H1 (cell line): Measurements from ENCODE around the gene CD46. TPM values are rescaled to one million over a fixed set of nuclear protein-coding genes. Genes with fewer than 3 reads are reported as not detected.

Experiments used
- CTCF ChIA-PET: fragments of 300-600 bp; sonication (Branson Sonifier 250); formaldehyde crosslinking; loops from one replicate; lab custom pipeline; 2021; ENCODE audit not compliant: partially characterized antibody; lab: Charles Lee
- POLR2A ChIA-PET: fragments of 300-600 bp; sonication (Branson Sonifier 250); formaldehyde crosslinking; loops from one replicate; lab custom pipeline; 2021; ENCODE audit warnings: inconsistent platforms; ENCODE audit not compliant: partially characterized antibody; lab: Charles Lee
- DNase-seq, 2 experiments: peaks; one replicate each; pipeline versions ENCODE4 v3.0.0 to v3.0.0-alpha.2; 2010 to 2022; ENCODE audit warnings: low spot score in 2 of 2, low read depth in 1 of 2, mixed read lengths in 1 of 2
- FAIRE-seq: peaks from 2 replicates; lab custom pipeline; 2011; peaks lifted over from hg19 to GRCh38; lab: Jason Lieb, UNC
- H2AFZ ChIP-seq: 2 replicates; pipeline ENCODE4 v1.8.1; 2012; ENCODE audit warnings: low read length, inconsistent platforms
- H2AK5ac ChIP-seq: 2 replicates; pipeline ENCODE4 v1.6.1; 2013; ENCODE audit warnings: low read depth, low read length
- H2BK120ac ChIP-seq: replicated peaks from 2 replicates; pipeline ENCODE3; 2013; ENCODE audit warnings: low read depth, low read length, inconsistent platforms
- H2BK12ac ChIP-seq: 2 replicates; pipeline ENCODE4 v1.6.1; 2013; ENCODE audit warnings: low read depth, low read length
- H2BK15ac ChIP-seq: 2 replicates; pipeline ENCODE4 v1.6.1; 2013; ENCODE audit warnings: low read length
- H2BK20ac ChIP-seq: 2 replicates; pipeline ENCODE4 v1.6.1; 2013; ENCODE audit warnings: low read length
- H2BK5ac ChIP-seq: 2 replicates; pipeline ENCODE4 v1.6.1; 2013; ENCODE audit warnings: low read depth, low read length
- H3K14ac ChIP-seq: 2 replicates; pipeline ENCODE4 v1.6.1; 2013; ENCODE audit warnings: inconsistent platforms; ENCODE audit not compliant: insufficient read length
- H3K18ac ChIP-seq: 2 replicates; pipeline ENCODE4 v1.6.1; 2013; ENCODE audit warnings: low read length; ENCODE audit errors: extremely low read depth
- H3K23ac ChIP-seq: 2 replicates; pipeline ENCODE4 v1.6.1; 2013; ENCODE audit warnings: inconsistent platforms; ENCODE audit not compliant: insufficient read length
- H3K23me2 ChIP-seq: 2 replicates; pipeline ENCODE4 v1.6.1; 2013; ENCODE audit warnings: low read depth, low read length
- H3K27ac ChIP-seq: 2 replicates; pipeline ENCODE4 v1.6.1; 2011; ENCODE audit warnings: low read depth, low read length, inconsistent platforms
- H3K27me3 ChIP-seq, 4 experiments: replicated peaks in 1 of 4; 1 replicate in 1 of 4; 2 replicates in 3 of 4; pipeline versions ENCODE4 v1.6.1 to v1.8.1; 2011 to 2013; ENCODE audit warnings: low read length in 3 of 4, mild to moderate bottlenecking in 3 of 4, inconsistent platforms in 2 of 4, mixed read lengths in 2 of 4, moderate library complexity in 1 of 4; ENCODE audit not compliant: control insufficient read depth in 3 of 4, insufficient read depth in 3 of 4; ENCODE audit errors: extremely low read depth in 1 of 4
- H3K36me3 ChIP-seq, 4 experiments: 2 replicates each; pipeline versions ENCODE4 v1.6.1 to v1.8.1; 2011 to 2013; ENCODE audit warnings: mild to moderate bottlenecking in 4 of 4, low read length in 3 of 4, moderate library complexity in 2 of 4, control low read depth in 1 of 4, inconsistent platforms in 1 of 4; ENCODE audit not compliant: insufficient read depth in 4 of 4, control insufficient read depth in 2 of 4
- H3K4ac ChIP-seq: replicated peaks from 2 replicates; pipeline ENCODE3; 2013; ENCODE audit warnings: low read length, low read depth, mixed read lengths, inconsistent platforms; ENCODE audit not compliant: insufficient read length
- H3K4me1 ChIP-seq, 4 experiments: replicated peaks in 1 of 4; 1 replicate in 1 of 4; 2 replicates in 3 of 4; pipeline versions ENCODE4 v1.6.1 to v1.8.1; 2011 to 2013; ENCODE audit warnings: low read length in 3 of 4, inconsistent platforms in 2 of 4, mixed read lengths in 1 of 4; ENCODE audit not compliant: insufficient read depth in 4 of 4, control insufficient read depth in 3 of 4
- H3K4me2 ChIP-seq, 2 experiments: 2 replicates each; pipeline versions ENCODE4 v1.6.1 to v1.8.1; 2011 to 2013; ENCODE audit warnings: low read depth in 2 of 2, low read length in 2 of 2, control low read depth in 1 of 2, inconsistent platforms in 1 of 2, mild to moderate bottlenecking in 1 of 2; ENCODE audit not compliant: insufficient read depth in 1 of 2
- H3K4me3 ChIP-seq, 4 experiments: fragments of 200-600, 300-600 bp in 1 of 4; sonication (generic), shearing (Covaris generic), sonication (Bioruptor Twin) in 1 of 4; 2 replicates each; pipeline versions ENCODE4 v1.5.1 to v1.8.1; 2011 to 2016; ENCODE audit warnings: low read length in 4 of 4, low read depth in 3 of 4, control low read depth in 2 of 4, inconsistent platforms in 2 of 4, mild to moderate bottlenecking in 2 of 4, mixed read lengths in 1 of 4, moderate library complexity in 1 of 4; ENCODE audit not compliant: insufficient read depth in 2 of 4; ENCODE audit errors: extremely low read depth in 1 of 4
- H3K56ac ChIP-seq: replicated peaks from 2 replicates; pipeline ENCODE3; 2013; ENCODE audit warnings: low read depth, mild to moderate bottlenecking, mixed read lengths, low read length, inconsistent platforms; ENCODE audit not compliant: insufficient read length
- H3K79me1 ChIP-seq: 2 replicates; pipeline ENCODE4 v1.6.1; 2013; ENCODE audit warnings: low read depth, low read length, control low read depth
- H3K79me2 ChIP-seq, 2 experiments: 2 replicates each; pipeline versions ENCODE4 v1.6.1 to v1.8.1; 2012 to 2013; ENCODE audit warnings: low read length in 2 of 2, mild to moderate bottlenecking in 2 of 2, inconsistent platforms in 1 of 2; ENCODE audit not compliant: insufficient read depth in 2 of 2, control insufficient read depth in 1 of 2
- H3K9ac ChIP-seq, 4 experiments: replicated peaks in 1 of 4; 1 replicate in 1 of 4; 2 replicates in 3 of 4; pipeline versions ENCODE4 v1.6.1 to v1.8.1; 2011 to 2013; ENCODE audit warnings: low read depth in 3 of 4, low read length in 3 of 4, control low read depth in 2 of 4, mild to moderate bottlenecking in 2 of 4, moderate library complexity in 2 of 4, inconsistent platforms in 1 of 4; ENCODE audit errors: extremely low read depth in 1 of 4
- H3K9me3 ChIP-seq, 2 experiments: 2 replicates each; pipeline versions ENCODE4 v1.6.1 to v1.8.1; 2012 to 2013; ENCODE audit warnings: mild to moderate bottlenecking in 2 of 2, moderate library complexity in 2 of 2, control low read depth in 1 of 2, inconsistent platforms in 1 of 2, low read depth in 1 of 2, low read length in 1 of 2, mixed read lengths in 1 of 2; ENCODE audit not compliant: insufficient read depth in 2 of 2
- H4K20me1 ChIP-seq, 2 experiments: replicated peaks in 1 of 2; 2 replicates each; pipeline versions ENCODE3 to v1.8.1; 2011 to 2013; ENCODE audit warnings: inconsistent platforms in 2 of 2, low read length in 2 of 2, mild to moderate bottlenecking in 1 of 2; ENCODE audit not compliant: insufficient read depth in 2 of 2, control insufficient read depth in 1 of 2
- H4K5ac ChIP-seq: 2 replicates; pipeline ENCODE4 v1.6.1; 2013; ENCODE audit warnings: low read length, low read depth, mixed read lengths, inconsistent platforms; ENCODE audit not compliant: insufficient read length
- H4K8ac ChIP-seq: 2 replicates; pipeline ENCODE4 v1.8.0; 2013; ENCODE audit warnings: mild to moderate bottlenecking, moderate library complexity, low read length, inconsistent platforms; ENCODE audit not compliant: insufficient read depth; ENCODE audit errors: extremely low read depth
- H4K91ac ChIP-seq: replicated peaks from 2 replicates; pipeline ENCODE3; 2013; ENCODE audit warnings: low read length, mixed read lengths, inconsistent platforms; ENCODE audit not compliant: insufficient read length
- CTCF ChIP-seq, 3 experiments: IDR thresholded peaks; 1 replicate in 2 of 3; 2 replicates in 1 of 3; pipeline versions ENCODE4 v1.5.1 to v1.6.1; 2011; ENCODE audit warnings: low read length in 3 of 3, mild to moderate bottlenecking in 3 of 3, inconsistent platforms in 2 of 3, low read depth in 1 of 3, moderate library complexity in 1 of 3; ENCODE audit not compliant: insufficient read depth in 1 of 3; ENCODE audit errors: control extremely low read depth in 1 of 3
- KDM4A ChIP-seq: IDR thresholded peaks from one replicate; pipeline ENCODE4 v1.7.1; 2012; ENCODE audit warnings: low read depth, mild to moderate bottlenecking, moderate library complexity, low read length, inconsistent platforms; ENCODE audit not compliant: severe bottlenecking
- NRF1 ChIP-seq: IDR thresholded peaks from 2 replicates; pipeline ENCODE4 v1.6.1; 2011; ENCODE audit warnings: mild to moderate bottlenecking, low read depth, low read length, improper control_type of control experiment
- WGBS, 2 experiments: shearing (Covaris generic) in 1 of 2; methylation state at CpG; one replicate each; pipeline versions ENCODE4 v1.1.6 to v1.1.7; 2013 to 2015; ENCODE audit warnings: low lambda C conversion rate in 2 of 2, mixed read lengths in 2 of 2, inconsistent platforms in 1 of 2, low coverage in 1 of 2, missing lambda C conversion rate in 1 of 2; ENCODE audit not compliant: insufficient replicate concordance in 2 of 2, insufficient coverage in 1 of 2, insufficient read length in 1 of 2; ENCODE audit errors: extremely low coverage in 1 of 2, missing lambda C conversion rate in 1 of 2; 5-methylcytosine and 5-hydroxymethylcytosine counted together
- polyA plus RNA-seq, 7 experiments: library from polyadenylated mRNA; depleted of rRNA in 3 of 7; stranded (reverse) in 5 of 7; unstranded in 2 of 7; fragments of >200 nt in 5 of 7; fragments of 200-250 nt in 2 of 7; gene quantifications; 1 replicate in 5 of 7; 2 replicates in 1 of 7; 4 replicates in 1 of 7; pipeline versions ENCODE4 v1.2.1 to v1.2.3, GENCODE V29; 2011 to 2013; ENCODE audit warnings: missing spikeins in 2 of 7, mixed read lengths in 2 of 7
- total RNA-seq: library from RNA; stranded (reverse); fragmentation: NEBNext Ultra II Directional; extraction: Animal tissue kit (Norgen Biotek cat#: 25700); gene quantifications from 2 replicates; pipeline ENCODE4 v1.2.1, GENCODE V29; 2021

CD46 gene
- total and polyA plus RNA-seq, 2 of the 8 experiments (the other 6 are each of a cell fraction or from before 2014, with no cell fraction given) = 60.9 to 113 TPM

- Histone ChIP-seq H3K4me3 (no peak overlapping the region), H2BK20ac (no peak overlapping the region), H4K91ac (no peak overlapping the region), H3K36me3 (no peaks in the 10 kb centered on the region), H3K4me1 (peaks cover 0 to 2% (median 0%) of the 10 kb centered on the region in 4 experiments; a peak in 1 of 7 replicates), H4K5ac (no peak overlapping the region), H2BK5ac (no peak overlapping the region), H2BK12ac (no peak overlapping the region), H3K18ac (no peak overlapping the region), H3K23ac (no peak overlapping the region), H3K4me2 (no peak overlapping the region), H2AK5ac (no peak overlapping the region), H4K20me1 (peaks cover 0 to 1% of the 10 kb centered on the region in 2 experiments), H3K27ac (no peak overlapping the region), H3K23me2 (no peaks in the 10 kb centered on the region), H3K9me3 (no peaks in the 10 kb centered on the region), H3K14ac (no peak overlapping the region), H3K56ac (no peak overlapping the region), H4K8ac (no peak overlapping the region), H3K79me2 (no peaks in the 10 kb centered on the region), H2BK15ac (no peak overlapping the region), H2BK120ac (no peak overlapping the region), H2AFZ (no peak overlapping the region), H3K79me1 (no peaks in the 10 kb centered on the region), H3K9ac (no peak overlapping the region), H3K27me3 (no peaks in the 10 kb centered on the region), H3K4ac (no peak overlapping the region)
- DNase-seq (no peak), FAIRE-seq (no peak)
- ChIA-PET POLR2A (interaction anchor here (1.5 kb wide), 1 partner anchor 8 kb away, joined by 3 read pairs; no protein-coding TSS in a partner anchor), CTCF (interaction anchor here (1.0 to 12.1 kb wide), 12 partner anchors 9 to 161 kb away, joined by 3 to 113 read pairs (median 8); no protein-coding TSS in a partner anchor)
- no peak for TF ChIP-seq NRF1
- no peak for TF ChIP-seq KDM4A
- no peak for TF ChIP-seq CTCF (IDR thresholded peaks at IDR 0.05; ENCODE audit: control extremely low read depth in 1 of 3, insufficient read depth in 1 of 3, low read depth in 1 of 3, low read length in 3 of 3)
- WGBS, 2 experiments = 86% methylated on average over 7 of the region's 7 CpGs; no CpG with 5 or more reads in 1 of the 2 experiments
Observed at GRCh38 chr1:207833956-207834660, 82.3 kb downstream of the CD46 start.
